Measurements from ENCODE around the gene JUN.
"Not testable (repeated sequence)": the region's sequence is repeated elsewhere in the genome, so short reads cannot be mapped to it uniquely, and the experiment has no call there.

The JUN gene

DNA sequence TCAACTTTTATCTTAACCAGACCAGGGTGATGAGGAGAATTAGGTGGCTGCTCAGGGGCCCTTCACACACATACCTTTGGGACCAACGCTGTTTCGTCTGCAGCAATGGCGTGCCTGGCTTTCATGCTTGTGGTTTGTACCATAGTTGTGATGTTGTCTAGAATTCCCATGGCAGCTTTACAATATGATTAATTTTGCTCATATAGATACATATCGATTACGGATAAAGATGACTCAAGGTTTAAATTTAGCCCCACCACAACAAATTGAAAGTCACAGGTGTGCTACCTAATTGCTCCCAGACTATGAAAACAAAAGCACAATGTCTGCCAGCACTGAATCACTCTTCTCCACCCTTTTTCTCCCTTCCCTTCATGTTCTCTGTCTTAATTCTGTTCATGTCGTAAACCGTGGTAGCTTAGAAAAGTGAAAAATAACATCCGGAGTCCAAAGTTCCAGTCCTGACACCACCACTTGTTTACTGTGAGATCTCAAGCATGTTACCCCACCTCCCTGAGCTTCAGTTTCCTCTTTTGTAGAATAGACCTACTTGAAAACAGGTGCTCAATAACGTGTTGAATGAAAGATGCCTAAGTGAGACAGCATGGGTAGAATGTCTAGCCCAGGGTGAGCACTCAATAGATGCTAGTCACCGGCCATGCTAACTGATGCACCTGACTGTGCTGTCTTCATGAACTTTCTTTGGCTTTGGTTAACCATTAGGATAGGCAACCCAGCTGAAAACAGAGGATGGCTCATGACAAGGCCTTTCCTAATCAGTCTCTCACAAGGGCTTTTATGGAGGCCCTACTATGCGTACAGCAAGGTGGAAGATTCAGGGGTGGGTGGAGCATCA, 22.1 kb upstream of the JUN start:
- DNase-seq, result peak; percentile 26

GRCh38 chr1:58804853-58805565, 21.2 kb upstream of the JUN start:
- DNase-seq, result no peak

GRCh38 chr1:58803858-58804257, 20.0 kb upstream of the JUN start:
- DNase-seq, result no peak

GRCh38 chr1:58802640-58803399, 19.0 kb upstream of the JUN start:
- DNase-seq, result no peak

DNA sequence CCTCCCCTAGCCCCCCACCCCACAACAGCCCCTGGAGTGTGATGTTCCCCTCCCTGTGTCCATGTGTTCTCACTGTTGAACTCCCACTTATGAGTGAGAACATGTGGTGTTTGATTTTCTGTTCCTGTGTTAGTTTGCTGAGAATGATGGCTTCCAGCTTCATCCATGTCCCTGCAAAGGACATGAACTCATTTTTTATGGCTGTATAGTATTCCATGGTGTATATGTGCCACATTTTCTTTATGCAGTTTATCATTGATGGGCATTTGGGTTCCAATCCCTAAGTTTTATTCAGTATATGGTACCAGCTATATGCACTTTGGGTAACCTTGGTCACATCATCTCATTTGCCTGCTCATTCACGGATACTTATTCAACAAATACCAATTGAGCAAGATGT, 17.4 kb upstream of the JUN start:
- not testable (repeated sequence) for DNase-seq

DNA sequence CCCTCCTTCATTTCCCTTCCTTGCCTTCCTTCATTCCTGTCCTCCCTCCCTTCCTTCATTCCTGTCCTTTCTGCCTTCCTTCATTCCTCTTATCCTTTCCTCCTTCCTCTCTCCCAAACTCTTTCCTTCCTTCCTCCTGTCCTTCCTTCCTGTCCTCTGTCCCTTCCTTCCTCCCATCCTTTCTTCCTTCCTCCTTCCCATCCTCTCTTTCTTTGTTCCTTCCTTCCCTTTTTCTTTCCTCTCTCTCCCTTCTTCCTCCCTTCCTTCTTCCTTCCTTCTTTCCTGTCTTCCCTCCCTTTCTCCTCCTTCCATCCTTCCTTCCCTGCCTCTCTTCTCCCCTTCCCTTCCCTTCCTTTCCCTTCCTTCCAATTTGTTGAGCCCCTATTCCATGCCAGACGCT, 15.8 kb upstream of the JUN start:
- DNase-seq, result no peak

GRCh38 chr1:58798910-58799442, 15.1 kb upstream of the JUN start:
- no peak for DNase-seq

GRCh38 chr1:58796416-58796815, 12.6 kb upstream of the JUN start:
- no peak for DNase-seq

DNA sequence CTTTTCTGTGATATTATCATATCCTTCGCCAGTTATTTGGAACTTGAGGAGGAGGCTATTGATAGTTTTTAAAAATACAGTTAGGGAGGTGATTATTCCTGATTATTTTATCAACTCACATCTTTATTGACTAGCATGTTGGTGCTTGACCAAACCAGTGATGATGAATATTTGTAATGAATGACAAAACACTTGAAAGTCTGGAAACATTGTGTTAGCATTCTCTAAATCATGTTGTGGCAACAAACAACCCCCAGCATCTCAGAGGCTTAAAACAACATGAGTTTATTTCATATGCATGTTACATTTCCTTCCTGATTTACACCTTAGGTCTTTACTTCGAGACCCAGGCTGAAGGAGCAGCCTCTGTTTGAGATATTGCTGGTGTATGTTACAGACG, 10.7 kb upstream of the JUN start:
- no peak for DNase-seq

- DNase-seq, result no peak
Observed at GRCh38 chr1:58792846-58793245, 9.0 kb upstream of the JUN start.

DNA sequence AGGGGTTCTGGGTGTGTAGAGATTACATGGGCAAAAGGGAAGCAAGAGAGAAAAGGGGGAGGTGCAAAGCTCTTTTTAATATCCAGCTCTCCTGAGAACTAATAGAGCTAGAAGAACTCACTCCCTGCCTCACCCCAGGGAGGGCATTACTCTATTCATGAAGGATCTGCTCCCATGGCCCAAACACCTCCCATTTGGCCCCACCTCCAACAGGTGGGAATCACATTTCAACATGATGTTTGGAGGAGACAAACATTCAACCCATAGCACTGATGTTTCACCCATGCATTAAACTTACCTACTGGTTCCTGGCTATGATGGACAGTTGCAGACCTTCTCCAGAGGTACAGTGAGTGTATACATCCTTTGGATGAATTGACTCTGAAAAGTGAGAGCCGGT, 7.3 kb upstream of the JUN start:
- DNase-seq, result no peak

DNA sequence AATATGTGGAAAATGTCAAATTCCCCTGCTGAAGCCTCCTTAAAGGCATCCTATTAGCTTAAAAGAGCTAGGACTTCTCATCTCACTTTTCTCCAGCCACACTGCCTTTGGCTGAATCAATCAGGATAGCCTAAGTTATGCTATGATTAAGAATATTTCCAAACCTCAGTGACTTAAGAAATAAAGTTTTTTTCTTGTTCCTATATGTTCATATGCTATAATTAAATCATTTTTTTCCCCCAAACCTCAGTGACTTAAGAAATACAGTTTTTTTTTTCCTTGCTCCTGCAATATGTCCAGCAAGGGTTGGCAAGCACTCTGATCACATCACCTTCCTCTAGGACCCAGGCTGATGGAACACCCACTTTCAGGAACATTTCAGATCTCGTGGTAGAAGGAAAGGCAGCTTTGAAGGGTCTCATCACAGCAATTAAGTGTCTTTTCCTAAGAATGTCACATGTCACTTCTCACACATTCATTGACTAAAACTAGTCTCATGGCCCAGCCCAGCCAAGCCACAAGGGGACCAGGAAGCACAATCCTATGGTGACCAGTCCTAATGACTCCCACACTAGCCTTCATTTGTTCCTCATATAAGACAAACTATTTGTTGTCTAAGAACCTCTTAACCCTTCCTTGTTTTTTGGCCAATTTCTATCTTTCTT, 6.3 kb upstream of the JUN start:
- no peak for DNase-seq

- DNase-seq, result no peak
Observed at GRCh38 chr1:58789322-58789856, 5.5 kb upstream of the JUN start.

DNA sequence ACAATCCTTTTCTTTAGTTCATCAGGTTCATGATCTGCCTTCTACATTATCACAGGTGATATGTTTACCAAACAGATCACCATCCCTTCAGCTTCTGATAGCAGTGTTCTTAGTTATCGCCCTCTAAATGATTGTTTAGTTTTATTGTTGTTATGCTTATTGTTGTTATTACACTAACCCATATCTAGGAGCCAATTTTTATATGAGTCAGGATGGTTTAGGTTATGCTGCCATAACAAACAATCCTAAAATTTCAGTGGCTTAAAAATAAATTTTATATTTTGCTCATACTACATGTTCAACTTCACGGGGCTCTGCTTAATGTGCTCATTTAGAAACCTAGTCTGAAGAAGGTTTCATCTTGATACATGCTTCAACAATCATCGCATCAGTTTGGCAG, 4.4 kb upstream of the JUN start:
- DNase-seq, result no peak

DNA sequence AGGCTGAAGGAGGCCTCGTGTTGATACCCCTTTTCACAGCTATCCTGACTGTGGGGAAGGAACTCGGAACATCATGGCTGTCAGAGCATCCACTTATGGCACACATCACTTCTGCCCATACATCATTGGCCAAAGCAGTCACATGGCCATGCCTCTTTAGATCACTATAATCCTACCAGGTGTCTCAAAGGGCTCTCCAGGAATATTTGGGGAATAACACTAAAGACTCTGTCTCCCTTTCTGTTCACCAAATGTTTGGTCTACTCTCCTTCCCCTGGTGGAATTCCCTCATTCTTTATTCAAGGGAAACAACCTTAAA, 3.0 kb upstream of the JUN start:
- no peak for DNase-seq

DNA sequence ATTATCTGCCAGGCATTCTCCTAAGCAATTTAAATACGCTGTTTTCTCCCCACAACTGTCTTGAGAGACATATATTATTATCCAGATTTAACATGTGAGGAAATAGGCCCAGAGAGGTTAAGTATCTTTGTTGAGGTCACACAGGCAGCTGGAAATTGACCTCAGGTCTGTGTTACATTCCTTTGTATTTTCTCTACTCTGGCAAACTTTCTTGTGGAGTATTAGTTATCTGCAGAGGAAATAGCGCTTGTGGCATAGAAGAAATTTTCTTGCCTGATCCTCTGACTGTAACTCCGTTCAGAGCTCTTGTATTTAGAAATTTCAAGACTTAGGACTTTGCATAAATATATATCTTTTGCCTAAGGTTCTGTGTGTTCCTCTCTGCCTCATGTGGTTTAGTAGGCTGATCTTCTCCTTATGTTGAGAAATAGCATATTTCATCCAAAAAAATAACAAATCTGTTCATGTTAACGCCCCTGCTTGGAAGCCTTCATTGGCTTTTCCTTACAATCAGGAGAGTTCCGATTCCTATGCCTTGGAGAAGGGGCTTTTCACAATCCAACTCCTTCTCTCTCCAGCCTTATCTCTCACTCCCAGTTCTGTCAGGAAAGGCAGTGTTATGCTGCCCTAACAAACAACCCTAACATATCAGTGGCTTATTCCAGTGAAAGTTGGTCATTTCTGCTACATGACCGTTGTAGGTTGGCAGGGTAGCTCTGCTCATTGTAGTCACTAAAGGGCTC, 2.5 kb upstream of the JUN start:
- no peak for DNase-seq

DNA sequence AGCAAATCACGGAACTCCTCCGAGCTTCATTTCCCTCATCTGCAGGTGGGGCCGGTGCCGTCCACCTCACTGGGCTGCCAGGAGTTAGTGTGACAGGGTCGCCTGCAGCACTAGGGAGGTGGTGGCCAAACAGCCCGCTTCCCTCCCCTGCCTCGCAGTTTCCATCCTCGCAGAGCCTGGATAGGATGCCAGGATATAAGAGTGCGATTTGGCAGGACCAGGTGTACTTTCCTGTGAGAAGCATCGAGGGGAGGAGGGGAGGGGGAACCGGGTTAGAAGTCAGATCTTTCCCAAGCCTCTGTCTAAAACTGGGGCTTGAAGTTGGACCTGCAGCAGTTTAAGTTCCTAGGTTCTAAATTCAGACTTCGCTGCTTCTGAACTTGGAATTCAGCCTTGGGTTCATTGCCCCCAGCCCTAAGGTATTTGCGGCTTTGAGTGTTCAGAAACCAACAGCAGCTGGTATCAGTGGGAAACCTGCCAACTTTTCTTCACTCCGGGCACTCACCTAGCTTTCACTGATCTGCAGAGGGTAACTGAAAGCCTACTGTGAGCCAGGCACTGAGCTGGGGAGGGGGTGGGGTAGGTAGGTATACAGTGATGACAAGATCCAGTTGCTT, 1.7 kb upstream of the JUN start:
- peak; percentile 92 for DNase-seq

- DNase-seq, result peak; percentile 82
Observed at GRCh38 chr1:58784758-58785441, 1.1 kb upstream of the JUN start.

DNA sequence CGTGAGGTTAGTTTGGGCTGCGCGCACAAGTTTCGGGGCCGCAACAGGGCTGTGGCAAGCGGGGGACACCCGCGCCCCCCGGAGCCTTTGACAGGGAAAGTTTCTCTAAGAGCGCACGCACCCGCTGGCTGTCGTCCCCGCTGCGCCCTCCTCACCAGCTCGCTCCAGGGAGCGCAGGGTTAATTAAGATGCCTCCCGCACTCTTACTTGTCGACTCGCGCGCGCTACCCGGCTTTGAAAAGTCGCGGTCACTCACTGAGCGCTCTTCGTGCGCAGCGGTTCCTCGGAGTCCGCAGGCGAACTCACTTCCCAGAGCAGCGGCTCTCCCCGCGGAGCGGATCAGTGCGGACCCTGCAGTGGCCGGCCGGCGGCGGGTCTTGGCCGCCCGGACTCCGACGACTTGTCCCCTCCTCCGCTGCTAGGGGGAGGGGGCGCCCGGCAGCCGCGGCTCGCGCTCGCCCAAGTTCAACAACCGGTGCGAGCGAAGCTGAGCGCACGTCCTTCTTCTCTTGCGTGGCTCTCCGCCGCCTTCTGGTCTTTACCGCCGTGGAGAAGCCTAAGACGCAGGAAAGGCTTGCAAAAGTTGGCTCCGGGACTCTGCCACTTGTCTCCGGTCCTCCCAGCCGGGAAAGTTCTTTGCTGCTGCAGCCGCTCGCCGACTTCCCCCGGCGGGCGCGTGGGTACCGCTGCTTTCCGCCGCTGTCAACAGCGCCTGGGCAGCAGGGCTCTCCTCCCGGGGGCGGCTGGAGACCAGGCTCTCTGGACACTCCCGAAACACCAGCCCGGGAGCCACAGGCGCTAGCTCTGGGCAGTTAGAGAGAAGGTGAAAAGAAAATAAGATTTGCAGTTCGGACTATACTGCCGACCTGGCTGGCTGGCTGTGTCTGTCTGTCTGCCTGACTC, 506 bp downstream of the JUN start:
- DNase-seq, result peak; percentile 70
